HK-2 (cell line): ENCODE results near the gene IBA57.
"Not testable (repeated sequence)": the region's sequence is repeated elsewhere in the genome, so short reads cannot be mapped to it uniquely, and the experiment has no call there.

ENCODE experiments used
- DNase-seq: peaks from one replicate; pipeline ENCODE4 v3.0.0-alpha.2; 2018; ENCODE audit not compliant: unreplicated experiment

IBA57 gene

DNA sequence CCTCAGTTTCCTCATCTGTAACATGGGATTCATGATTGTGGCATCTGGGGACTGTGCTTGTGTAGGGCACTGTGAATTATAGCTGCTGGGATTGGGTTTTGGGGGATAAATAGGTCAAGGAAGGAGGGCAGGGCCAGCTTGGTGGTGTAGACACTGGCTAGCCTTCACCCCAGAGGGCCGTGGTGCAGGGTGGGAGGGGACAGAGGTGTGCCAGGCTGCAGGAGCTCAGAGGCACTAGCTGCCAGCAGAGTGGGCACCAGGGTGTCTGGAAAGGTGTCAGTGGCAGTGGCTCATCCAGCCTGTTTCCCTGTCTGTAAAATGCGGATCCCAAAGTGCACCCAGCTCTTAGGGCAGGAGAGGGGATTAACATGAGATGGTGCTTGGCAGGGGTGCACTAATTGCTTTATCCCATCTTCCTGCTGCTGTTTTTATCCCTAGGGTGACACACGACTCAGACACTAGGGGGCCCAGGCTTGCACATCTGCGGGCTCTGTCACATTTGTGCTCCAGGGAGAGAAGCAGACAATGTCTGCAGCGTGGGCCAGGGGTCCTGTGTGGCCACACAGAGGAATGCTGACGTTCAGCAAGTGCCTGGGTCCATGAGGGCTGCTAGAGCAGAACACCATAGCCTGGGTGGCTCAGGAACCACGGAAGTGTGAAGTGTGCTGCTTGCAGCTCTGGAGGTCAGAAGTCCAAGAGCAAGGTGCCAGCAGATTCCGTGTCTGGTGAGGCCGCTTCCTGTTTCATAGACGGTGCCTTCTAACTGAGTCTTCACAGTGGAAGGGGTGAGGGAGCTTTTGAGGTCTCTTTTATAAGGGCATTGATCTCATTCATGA is 61.6 kb downstream of the IBA57 start:
- no peak for DNase-seq

DNA sequence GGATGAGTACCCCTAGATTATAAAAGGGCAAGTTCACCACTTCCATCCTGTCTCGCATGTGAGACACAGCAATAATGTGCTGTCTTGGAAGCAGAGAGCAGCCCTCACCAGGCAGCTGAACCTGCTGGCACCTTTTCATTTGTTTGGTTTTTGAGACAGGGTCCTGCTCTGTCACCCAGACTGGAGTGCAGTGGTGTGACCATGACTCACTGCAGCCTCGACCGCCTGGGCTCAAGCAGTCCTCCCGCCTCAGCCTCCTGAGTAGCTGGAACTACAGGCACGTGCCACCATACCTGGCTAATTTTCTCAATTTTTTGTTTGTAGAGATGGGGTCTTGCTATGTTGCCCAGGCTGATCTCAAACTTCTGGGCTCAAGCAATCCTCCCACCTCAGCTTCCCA is 62.5 kb downstream of the IBA57 start:
- not testable (repeated sequence) for DNase-seq

DNA sequence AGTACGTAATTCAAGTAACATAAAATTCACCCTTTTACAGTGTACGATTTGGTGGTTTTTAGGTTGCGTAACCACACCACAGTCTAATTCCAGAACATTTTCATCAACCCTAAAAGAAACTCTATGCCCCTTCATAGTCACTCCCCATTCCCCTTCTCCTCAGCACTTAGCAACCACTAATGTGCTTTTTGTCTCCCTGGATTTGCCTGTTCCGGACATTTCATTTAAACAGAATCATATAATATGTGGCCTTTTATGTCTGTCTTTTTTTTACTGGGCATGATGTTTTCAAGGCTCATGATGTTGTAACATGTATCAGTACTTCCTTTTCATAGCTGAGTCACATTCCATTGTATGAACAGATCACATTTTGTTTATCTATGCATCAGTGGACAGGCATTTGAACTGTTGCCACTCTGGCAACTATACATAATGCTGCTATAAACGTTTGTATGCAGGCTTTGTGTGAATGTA is 63.0 kb downstream of the IBA57 start:
- no peak for DNase-seq

DNA sequence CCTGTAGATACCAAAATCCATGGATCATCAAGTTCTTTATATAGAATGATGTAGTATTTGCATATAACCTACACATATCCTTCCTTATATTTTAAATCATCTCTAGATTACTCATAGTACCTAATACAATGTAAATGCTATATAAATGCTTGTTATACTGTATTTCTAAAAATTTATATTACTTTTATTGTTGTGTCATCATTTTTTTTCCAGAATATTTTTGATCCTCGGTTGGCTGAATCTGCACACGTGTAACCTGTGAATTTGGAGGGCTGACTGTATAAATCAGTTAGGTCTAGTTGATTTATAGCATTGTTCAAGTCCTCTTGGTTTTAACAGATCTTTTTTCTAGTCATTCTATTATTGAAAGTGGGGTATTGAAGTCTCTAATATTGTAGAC is 65.6 kb downstream of the IBA57 start:
- DNase-seq = no peak
